K562 (cell line): ENCODE measurements around the gene KPNA4. TPM values are rescaled to one million over a fixed set of nuclear protein-coding genes. Genes with fewer than 3 reads are reported as not detected.

Source experiments
- EWSR1 ChIP-seq: fragments of 450-650 bp; IDR thresholded peaks from 2 replicates; pipeline ENCODE4 v1.6.1; 2018; ENCODE audit warnings: borderline replicate concordance, mild to moderate bottlenecking, low read depth, moderate library complexity; ENCODE audit not compliant: partially characterized antibody
- IRF1 ChIP-seq: sonication (generic); formaldehyde crosslinking; IDR thresholded peaks from 2 replicates; pipeline ENCODE4 v1.8.0; 2022; ENCODE audit warnings: missing genetic modification reagents, mild to moderate bottlenecking, borderline replicate concordance
- MGA ChIP-seq: fragments of 450-650 bp; IDR thresholded peaks from 2 replicates; pipeline ENCODE4 v1.6.1; 2016; ENCODE audit warnings: mild to moderate bottlenecking, moderate library complexity
- PPARD ChIP-seq: fragments of 250-450 bp; sonication (Bioruptor Pico); IDR thresholded peaks from 2 replicates; pipeline ENCODE4 v1.8.0; 2022; ENCODE audit warnings: inconsistent platforms, mild to moderate bottlenecking, moderate library complexity
- STAT6 ChIP-seq: sonication (generic); formaldehyde crosslinking; IDR thresholded peaks from 2 replicates; pipeline ENCODE4 v1.8.1; 2023; ENCODE audit warnings: mild to moderate bottlenecking, missing genetic modification reagents
- TFAP4 ChIP-seq: sonication (generic); formaldehyde crosslinking; IDR thresholded peaks from 2 replicates; pipeline ENCODE4 v1.8.0; 2022; ENCODE audit warnings: missing genetic modification reagents, mild to moderate bottlenecking, moderate library complexity, borderline replicate concordance
- XRCC3 ChIP-seq: fragments of 450-650 bp; IDR thresholded peaks from 2 replicates; pipeline ENCODE4 v1.6.1; 2017; ENCODE audit warnings: mild to moderate bottlenecking, moderate library complexity
- ZNF133 ChIP-seq: fragments of 250-450 bp; sonication (Bioruptor Pico); IDR thresholded peaks from 2 replicates; pipeline ENCODE4 v1.4.0; 2020; ENCODE audit warnings: mild to moderate bottlenecking
- ZNF436 ChIP-seq: fragments of 250-450, 450-650 bp; sonication (Bioruptor Pico); formaldehyde crosslinking; IDR thresholded peaks from 2 replicates; pipeline ENCODE4 v1.7.0; 2020; ENCODE audit warnings: mild to moderate bottlenecking
- polyA plus RNA-seq, 8 experiments: library from polyadenylated mRNA; depleted of rRNA in 4 of 8; stranded (reverse) in 5 of 8; unstranded in 3 of 8; fragments of >200 nt; fragmentation: Nextera tagmentation in 2 of 8; fragmentation: Illumina TruSeq in 1 of 8; extraction: Ambion mirVana in 2 of 8; extraction: Trizol in 1 of 8; gene quantifications; 2 replicates each; pipeline versions ENCODE4 v1.2.1 to v1.2.3, GENCODE V29; 2011 to 2014; ENCODE audit warnings: inconsistent platforms in 1 of 8, missing spikeins in 1 of 8
- total RNA-seq, 7 experiments: library from RNA; depleted of rRNA in 6 of 7; stranded (reverse); fragments of >200 nt in 6 of 7; fragmentation: Illumina TruSeq in 2 of 7; extraction: Trizol in 2 of 7; gene quantifications; 2 replicates each; pipeline versions ENCODE4 v1.2.1 to v1.2.3, GENCODE V29; 2011 to 2021; ENCODE audit warnings: low replicate concordance in 1 of 7

Gene KPNA4
- total and polyA plus RNA-seq, 9 of the 15 experiments (the other 6 are each of a cell fraction or from before 2014, with no cell fraction given), result 13.9 to 66.6 (median 34.5) TPM

- no peak; the same call in 1 of the 2 replicates for TF ChIP-seq STAT6 (CRISPR knock-in tag)
- TF ChIP-seq ZNF133, result no peak
- peak; percentile 100 for TF ChIP-seq MGA
- TF ChIP-seq IRF1 (CRISPR knock-in tag), result peak; percentile 88; the same call in 1 of the 2 replicates
- TF ChIP-seq TFAP4 (CRISPR knock-in tag), result peak; percentile 96
- TF ChIP-seq XRCC3, result no peak
- no peak for TF ChIP-seq PPARD
- no peak for TF ChIP-seq EWSR1
- TF ChIP-seq ZNF436, result no peak
Observed at GRCh38 chr3:160449636-160450598, 115.5 kb downstream of the KPNA4 start, which contains the start of gene TRIM59 (continued).
